K562 (cell line): Measurements from ENCODE around the gene PRXL2B. TPM values are rescaled to one million over a fixed set of nuclear protein-coding genes. Genes with fewer than 3 reads are reported as not detected.

ENCODE experiments used
- BCLAF1 ChIP-seq, 2 experiments: fragments of 450-650 bp in 1 of 2; IDR thresholded peaks; 2 replicates each; pipeline ENCODE4 v1.6.1; 2011 to 2017; ENCODE audit warnings: low read depth in 2 of 2, antibody characterized with exemption in 1 of 2, borderline replicate concordance in 1 of 2, low read length in 1 of 2, mild to moderate bottlenecking in 1 of 2, mixed read lengths in 1 of 2; ENCODE audit not compliant: control insufficient read depth in 1 of 2
- CBX3 ChIP-seq, 2 experiments: IDR thresholded peaks; 1 replicate in 1 of 2; 2 replicates in 1 of 2; pipeline ENCODE4 v1.6.1; 2012; ENCODE audit warnings: inconsistent platforms in 2 of 2, low read length in 2 of 2, borderline replicate concordance in 1 of 2, control low read depth in 1 of 2
- CXXC5 ChIP-seq: fragments of 250-450 bp; sonication (Bioruptor Pico); IDR thresholded peaks from 2 replicates; pipeline ENCODE4 v1.8.0; 2022; ENCODE audit warnings: inconsistent platforms, mild to moderate bottlenecking, moderate library complexity
- EWSR1 ChIP-seq: fragments of 450-650 bp; IDR thresholded peaks from 2 replicates; pipeline ENCODE4 v1.6.1; 2018; ENCODE audit warnings: borderline replicate concordance, mild to moderate bottlenecking, low read depth, moderate library complexity; ENCODE audit not compliant: partially characterized antibody
- JUNB ChIP-seq: fragments of 450-650 bp; formaldehyde crosslinking; conservative IDR thresholded peaks from 2 replicates; pipeline ENCODE4 v1.4.0; 2020; ENCODE audit warnings: mild to moderate bottlenecking
- MNT ChIP-seq, 2 experiments: fragments of 450-650 bp; conservative IDR thresholded peaks; 2 replicates each; pipeline ENCODE4 v1.6.1; 2017; ENCODE audit warnings: mild to moderate bottlenecking in 2 of 2, moderate library complexity in 2 of 2
- NFRKB ChIP-seq: fragments of 450-650 bp; IDR thresholded peaks from 2 replicates; pipeline ENCODE4 v1.6.1; 2016; ENCODE audit warnings: low read depth
- PHB ChIP-seq: fragments of 250-450 bp; sonication (Bioruptor Pico); IDR thresholded peaks from 2 replicates; pipeline ENCODE4 v1.5.0; 2021
- PHB2 ChIP-seq: fragments of 450-650 bp; IDR thresholded peaks from 2 replicates; pipeline ENCODE4 v1.6.1; 2017; ENCODE audit warnings: low read depth
- POLR2H ChIP-seq: IDR thresholded peaks from 2 replicates; pipeline ENCODE4 v1.6.1; 2016; ENCODE audit warnings: missing genetic modification characterization, low read depth, mild to moderate bottlenecking, control low read depth, missing compliant biosample characterization, moderate library complexity
- SMAD3 ChIP-seq: fragments of 450-650 bp; formaldehyde crosslinking; conservative IDR thresholded peaks from 2 replicates; pipeline ENCODE4 v1.4.0; 2020; ENCODE audit warnings: mild to moderate bottlenecking
- TCF3 ChIP-seq: sonication (generic); formaldehyde crosslinking; IDR thresholded peaks from 2 replicates; pipeline ENCODE4 v1.4.0; 2020; ENCODE audit warnings: mild to moderate bottlenecking, missing genetic modification reagents
- ZBTB7A ChIP-seq: IDR thresholded peaks from 2 replicates; pipeline ENCODE4 v1.6.1; 2011; ENCODE audit warnings: low read depth, mild to moderate bottlenecking, low read length, moderate library complexity, borderline replicate concordance; ENCODE audit not compliant: control insufficient read depth
- ZC3H4 ChIP-seq: sonication (generic); formaldehyde crosslinking; IDR thresholded peaks from 2 replicates; pipeline ENCODE4 v1.9.0; 2021; ENCODE audit warnings: missing genetic modification reagents, borderline replicate concordance
- ZFP36 ChIP-seq: fragments of 150-350 bp; IDR thresholded peaks from 2 replicates; pipeline ENCODE4 v1.6.1; 2018; ENCODE audit warnings: low read length, low read depth; ENCODE audit not compliant: partially characterized antibody
- ZNF165 ChIP-seq: fragments of 250-450 bp; sonication (Bioruptor Pico); IDR thresholded peaks from 2 replicates; pipeline ENCODE4 v1.4.0; 2020; ENCODE audit warnings: borderline replicate concordance
- polyA plus RNA-seq, 8 experiments: library from polyadenylated mRNA; depleted of rRNA in 4 of 8; stranded (reverse) in 5 of 8; unstranded in 3 of 8; fragments of >200 nt; fragmentation: Nextera tagmentation in 2 of 8; fragmentation: Illumina TruSeq in 1 of 8; extraction: Ambion mirVana in 2 of 8; extraction: Trizol in 1 of 8; gene quantifications; 2 replicates each; pipeline versions ENCODE4 v1.2.1 to v1.2.3, GENCODE V29; 2011 to 2014; ENCODE audit warnings: inconsistent platforms in 1 of 8, missing spikeins in 1 of 8
- total RNA-seq, 7 experiments: library from RNA; depleted of rRNA in 6 of 7; stranded (reverse); fragments of >200 nt in 6 of 7; fragmentation: Illumina TruSeq in 2 of 7; extraction: Trizol in 2 of 7; gene quantifications; 2 replicates each; pipeline versions ENCODE4 v1.2.1 to v1.2.3, GENCODE V29; 2011 to 2021; ENCODE audit warnings: low replicate concordance in 1 of 7
- TF ChIP-seq, protein P1 (sequence below): sonication (generic); formaldehyde crosslinking; IDR thresholded peaks from 2 replicates; pipeline ENCODE4 v1.8.0; 2023; ENCODE audit warnings: mild to moderate bottlenecking, missing genetic modification reagents
- TF ChIP-seq, protein P2 (sequence below): fragments of 250-450 bp; sonication (Bioruptor Pico); IDR thresholded peaks from 2 replicates; pipeline ENCODE4 v1.4.0; 2020; ENCODE audit warnings: mild to moderate bottlenecking, moderate library complexity, borderline replicate concordance

Gene PRXL2B
- total and polyA plus RNA-seq, 9 of the 15 experiments (the other 6 are each of a cell fraction or from before 2014, with no cell fraction given) = 0.99 to 25.3 (median 11.8) TPM

DNA sequence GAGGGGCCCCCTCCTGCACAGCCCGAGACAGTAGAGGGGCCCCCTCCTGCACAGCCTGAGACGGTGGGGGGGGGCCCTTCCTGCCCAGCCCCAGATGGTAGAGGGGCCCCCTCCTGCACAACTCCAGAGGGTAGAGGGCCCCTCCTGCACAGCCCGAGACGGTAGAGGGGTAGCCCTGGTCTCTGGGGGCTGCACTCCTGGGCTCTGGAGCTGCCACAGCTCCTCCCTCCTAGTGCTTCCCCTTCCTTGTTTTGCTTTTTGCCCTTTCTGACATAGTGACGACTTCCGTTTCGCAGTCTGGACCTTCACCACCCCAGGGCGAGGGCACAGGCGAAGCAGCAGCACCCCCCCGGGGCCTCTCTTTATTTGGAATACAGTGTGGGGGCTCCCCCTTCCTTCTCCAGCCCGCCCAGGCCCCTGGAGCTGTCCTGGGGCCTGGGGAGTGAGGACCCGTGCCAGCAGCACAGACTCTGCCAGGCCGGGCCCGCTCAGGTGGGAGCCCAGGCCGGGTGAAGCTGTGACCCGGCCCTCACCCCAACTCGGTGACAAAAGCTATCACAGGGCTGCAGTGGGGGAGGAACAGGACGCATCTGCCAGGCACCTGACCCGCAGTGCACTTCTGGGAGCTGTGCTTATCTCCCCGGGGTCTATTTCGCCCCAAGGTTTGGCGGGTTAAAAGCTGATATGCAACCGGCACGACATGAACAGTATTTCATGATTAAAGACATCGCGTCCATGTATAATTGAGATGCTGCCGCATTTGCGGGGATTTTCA, 1.1 kb upstream of the PRXL2B start (continued):
- peak in 1 of 2 experiments; percentile 53; a peak in 1 of 3 replicates for TF ChIP-seq CBX3 (IDR thresholded peaks at IDR 0.05; ENCODE audit: borderline replicate concordance in 1 of 2, low read length in 2 of 2)
- TF ChIP-seq PHB2 = peak; percentile 71
- TF ChIP-seq ZFP36 = no peak
- TF ChIP-seq, protein P1, sequence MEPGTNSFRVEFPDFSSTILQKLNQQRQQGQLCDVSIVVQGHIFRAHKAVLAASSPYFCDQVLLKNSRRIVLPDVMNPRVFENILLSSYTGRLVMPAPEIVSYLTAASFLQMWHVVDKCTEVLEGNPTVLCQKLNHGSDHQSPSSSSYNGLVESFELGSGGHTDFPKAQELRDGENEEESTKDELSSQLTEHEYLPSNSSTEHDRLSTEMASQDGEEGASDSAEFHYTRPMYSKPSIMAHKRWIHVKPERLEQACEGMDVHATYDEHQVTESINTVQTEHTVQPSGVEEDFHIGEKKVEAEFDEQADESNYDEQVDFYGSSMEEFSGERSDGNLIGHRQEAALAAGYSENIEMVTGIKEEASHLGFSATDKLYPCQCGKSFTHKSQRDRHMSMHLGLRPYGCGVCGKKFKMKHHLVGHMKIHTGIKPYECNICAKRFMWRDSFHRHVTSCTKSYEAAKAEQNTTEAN (CRISPR knock-in tag) = no peak
- TF ChIP-seq MNT (conservative IDR thresholded peaks at IDR 0.05) = peak in 1 of 2 experiments; percentile 61; a peak in 3 of 4 replicates
- TF ChIP-seq POLR2H (tag) = no peak
- TF ChIP-seq PHB (CRISPR knock-in tag) = no peak
- TF ChIP-seq, protein P2, sequence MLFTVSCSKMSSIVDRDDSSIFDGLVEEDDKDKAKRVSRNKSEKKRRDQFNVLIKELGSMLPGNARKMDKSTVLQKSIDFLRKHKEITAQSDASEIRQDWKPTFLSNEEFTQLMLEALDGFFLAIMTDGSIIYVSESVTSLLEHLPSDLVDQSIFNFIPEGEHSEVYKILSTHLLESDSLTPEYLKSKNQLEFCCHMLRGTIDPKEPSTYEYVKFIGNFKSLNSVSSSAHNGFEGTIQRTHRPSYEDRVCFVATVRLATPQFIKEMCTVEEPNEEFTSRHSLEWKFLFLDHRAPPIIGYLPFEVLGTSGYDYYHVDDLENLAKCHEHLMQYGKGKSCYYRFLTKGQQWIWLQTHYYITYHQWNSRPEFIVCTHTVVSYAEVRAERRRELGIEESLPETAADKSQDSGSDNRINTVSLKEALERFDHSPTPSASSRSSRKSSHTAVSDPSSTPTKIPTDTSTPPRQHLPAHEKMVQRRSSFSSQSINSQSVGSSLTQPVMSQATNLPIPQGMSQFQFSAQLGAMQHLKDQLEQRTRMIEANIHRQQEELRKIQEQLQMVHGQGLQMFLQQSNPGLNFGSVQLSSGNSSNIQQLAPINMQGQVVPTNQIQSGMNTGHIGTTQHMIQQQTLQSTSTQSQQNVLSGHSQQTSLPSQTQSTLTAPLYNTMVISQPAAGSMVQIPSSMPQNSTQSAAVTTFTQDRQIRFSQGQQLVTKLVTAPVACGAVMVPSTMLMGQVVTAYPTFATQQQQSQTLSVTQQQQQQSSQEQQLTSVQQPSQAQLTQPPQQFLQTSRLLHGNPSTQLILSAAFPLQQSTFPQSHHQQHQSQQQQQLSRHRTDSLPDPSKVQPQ (CRISPR knock-in tag) = no peak; the same call in 1 of the 2 replicates
- TF ChIP-seq ZNF165 (CRISPR knock-in tag) = no peak
- TF ChIP-seq CXXC5 = peak; percentile 97
- peak; percentile 64; the same call in 1 of the 2 replicates for TF ChIP-seq NFRKB
- TF ChIP-seq JUNB (CRISPR knock-in tag) = no peak
- TF ChIP-seq TCF3 = peak; percentile 91
- TF ChIP-seq ZBTB7A = no peak
- TF ChIP-seq SMAD3 (CRISPR knock-in tag) = peak; percentile 66; the same call in 1 of the 2 replicates
- no peak for TF ChIP-seq ZC3H4
- TF ChIP-seq BCLAF1 (IDR thresholded peaks at IDR 0.05; ENCODE audit: borderline replicate concordance in 1 of 2, control insufficient read depth in 1 of 2, low read depth in 2 of 2, low read length in 1 of 2) = 0 out of 4 replicates have a peak, but pooled peaks of 1 of the 2 experiments have one; percentile 18
- no peak for TF ChIP-seq EWSR1
